ENCODE measurements around the gene KRT72. TPM values are rescaled to one million over a fixed set of nuclear protein-coding genes. Genes with fewer than 3 reads are reported as not detected.

Gene KRT72
- total and polyA plus RNA-seq, 2 experiments from 2014 or later, result not detected

DNA sequence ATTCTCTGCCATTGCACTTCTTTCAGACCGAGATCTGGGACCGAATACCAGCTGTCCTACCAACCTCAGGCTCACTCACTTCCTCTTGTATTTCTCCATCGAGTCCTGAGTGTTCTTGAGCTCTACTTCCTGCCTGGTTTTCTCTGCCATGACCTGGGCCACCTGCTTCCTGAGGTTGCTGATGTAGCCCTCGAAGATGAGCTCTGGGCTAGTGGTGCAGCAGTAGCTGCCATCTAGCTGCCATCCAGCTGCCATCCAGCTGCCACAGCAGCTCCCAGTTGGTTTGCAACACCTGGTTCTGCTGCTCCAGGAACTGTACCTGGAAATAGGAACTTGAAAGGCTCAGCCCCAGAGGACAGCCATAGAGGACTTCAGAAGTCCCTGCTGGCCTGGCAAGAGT, 32.1 kb upstream of the KRT72 start:
- Histone ChIP-seq H3K4me1 (ENCODE audit: insufficient read depth) (no peaks in the 10 kb centered on the region), H3K36me3 (ENCODE audit: insufficient read depth) (no peaks in the 10 kb centered on the region), H3K27me3 (ENCODE audit: insufficient read depth) (no peaks in the 10 kb centered on the region), H3K4me2 (no peak overlapping the region), H3K4me3 (no peak overlapping the region), H4K20me1 (replicated peaks; ENCODE audit: insufficient read depth) (no peaks in the 10 kb centered on the region), H3K79me2 (replicated peaks; ENCODE audit: insufficient read depth) (no peaks in the 10 kb centered on the region), H3K27ac (ENCODE audit: low read depth) (no peak overlapping the region), H2AFZ (no peak overlapping the region), H3F3A (replicated peaks; ENCODE audit: low read depth) (no peaks in the 10 kb centered on the region), H3K9me2 (ENCODE audit: insufficient read depth) (no peaks in the 10 kb centered on the region)
- DNase-seq (ENCODE audit: low spot score) (no peak), ATAC-seq (no peak)
- TF ChIP-seq, protein P1, sequence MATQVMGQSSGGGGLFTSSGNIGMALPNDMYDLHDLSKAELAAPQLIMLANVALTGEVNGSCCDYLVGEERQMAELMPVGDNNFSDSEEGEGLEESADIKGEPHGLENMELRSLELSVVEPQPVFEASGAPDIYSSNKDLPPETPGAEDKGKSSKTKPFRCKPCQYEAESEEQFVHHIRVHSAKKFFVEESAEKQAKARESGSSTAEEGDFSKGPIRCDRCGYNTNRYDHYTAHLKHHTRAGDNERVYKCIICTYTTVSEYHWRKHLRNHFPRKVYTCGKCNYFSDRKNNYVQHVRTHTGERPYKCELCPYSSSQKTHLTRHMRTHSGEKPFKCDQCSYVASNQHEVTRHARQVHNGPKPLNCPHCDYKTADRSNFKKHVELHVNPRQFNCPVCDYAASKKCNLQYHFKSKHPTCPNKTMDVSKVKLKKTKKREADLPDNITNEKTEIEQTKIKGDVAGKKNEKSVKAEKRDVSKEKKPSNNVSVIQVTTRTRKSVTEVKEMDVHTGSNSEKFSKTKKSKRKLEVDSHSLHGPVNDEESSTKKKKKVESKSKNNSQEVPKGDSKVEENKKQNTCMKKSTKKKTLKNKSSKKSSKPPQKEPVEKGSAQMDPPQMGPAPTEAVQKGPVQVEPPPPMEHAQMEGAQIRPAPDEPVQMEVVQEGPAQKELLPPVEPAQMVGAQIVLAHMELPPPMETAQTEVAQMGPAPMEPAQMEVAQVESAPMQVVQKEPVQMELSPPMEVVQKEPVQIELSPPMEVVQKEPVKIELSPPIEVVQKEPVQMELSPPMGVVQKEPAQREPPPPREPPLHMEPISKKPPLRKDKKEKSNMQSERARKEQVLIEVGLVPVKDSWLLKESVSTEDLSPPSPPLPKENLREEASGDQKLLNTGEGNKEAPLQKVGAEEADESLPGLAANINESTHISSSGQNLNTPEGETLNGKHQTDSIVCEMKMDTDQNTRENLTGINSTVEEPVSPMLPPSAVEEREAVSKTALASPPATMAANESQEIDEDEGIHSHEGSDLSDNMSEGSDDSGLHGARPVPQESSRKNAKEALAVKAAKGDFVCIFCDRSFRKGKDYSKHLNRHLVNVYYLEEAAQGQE (IDR thresholded peaks at IDR 0.05; ENCODE audit: unreplicated experiment), result no peak
- TF ChIP-seq JUNB (IDR thresholded peaks at IDR 0.05; ENCODE audit: unreplicated experiment), result no peak
- TF ChIP-seq EZH2 (IDR thresholded peaks at IDR 0.05; ENCODE audit: low read depth, unreplicated experiment), result no peak
- TF ChIP-seq POLR2AphosphoS5 (IDR thresholded peaks at IDR 0.05; ENCODE audit: low read depth), result no peak
- no peak for TF ChIP-seq NANOG (IDR thresholded peaks at IDR 0.05; ENCODE audit: borderline replicate concordance)
- no peak for TF ChIP-seq STAT1 (IDR thresholded peaks at IDR 0.05; ENCODE audit: unreplicated experiment)
- TF ChIP-seq CREB1 (CRISPR knock-in tag; IDR thresholded peaks at IDR 0.05; ENCODE audit: low read depth), result no peak
- TF ChIP-seq EZH2phosphoT487 (IDR thresholded peaks at IDR 0.05; ENCODE audit: unreplicated experiment), result no peak
- TF ChIP-seq, protein P2, sequence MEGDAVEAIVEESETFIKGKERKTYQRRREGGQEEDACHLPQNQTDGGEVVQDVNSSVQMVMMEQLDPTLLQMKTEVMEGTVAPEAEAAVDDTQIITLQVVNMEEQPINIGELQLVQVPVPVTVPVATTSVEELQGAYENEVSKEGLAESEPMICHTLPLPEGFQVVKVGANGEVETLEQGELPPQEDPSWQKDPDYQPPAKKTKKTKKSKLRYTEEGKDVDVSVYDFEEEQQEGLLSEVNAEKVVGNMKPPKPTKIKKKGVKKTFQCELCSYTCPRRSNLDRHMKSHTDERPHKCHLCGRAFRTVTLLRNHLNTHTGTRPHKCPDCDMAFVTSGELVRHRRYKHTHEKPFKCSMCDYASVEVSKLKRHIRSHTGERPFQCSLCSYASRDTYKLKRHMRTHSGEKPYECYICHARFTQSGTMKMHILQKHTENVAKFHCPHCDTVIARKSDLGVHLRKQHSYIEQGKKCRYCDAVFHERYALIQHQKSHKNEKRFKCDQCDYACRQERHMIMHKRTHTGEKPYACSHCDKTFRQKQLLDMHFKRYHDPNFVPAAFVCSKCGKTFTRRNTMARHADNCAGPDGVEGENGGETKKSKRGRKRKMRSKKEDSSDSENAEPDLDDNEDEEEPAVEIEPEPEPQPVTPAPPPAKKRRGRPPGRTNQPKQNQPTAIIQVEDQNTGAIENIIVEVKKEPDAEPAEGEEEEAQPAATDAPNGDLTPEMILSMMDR (conservative IDR thresholded peaks at IDR 0.05; ENCODE audit: low read depth in 2 of 2), result no peak
- TF ChIP-seq, protein P3, sequence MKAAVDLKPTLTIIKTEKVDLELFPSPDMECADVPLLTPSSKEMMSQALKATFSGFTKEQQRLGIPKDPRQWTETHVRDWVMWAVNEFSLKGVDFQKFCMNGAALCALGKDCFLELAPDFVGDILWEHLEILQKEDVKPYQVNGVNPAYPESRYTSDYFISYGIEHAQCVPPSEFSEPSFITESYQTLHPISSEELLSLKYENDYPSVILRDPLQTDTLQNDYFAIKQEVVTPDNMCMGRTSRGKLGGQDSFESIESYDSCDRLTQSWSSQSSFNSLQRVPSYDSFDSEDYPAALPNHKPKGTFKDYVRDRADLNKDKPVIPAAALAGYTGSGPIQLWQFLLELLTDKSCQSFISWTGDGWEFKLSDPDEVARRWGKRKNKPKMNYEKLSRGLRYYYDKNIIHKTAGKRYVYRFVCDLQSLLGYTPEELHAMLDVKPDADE (IDR thresholded peaks at IDR 0.05), result no peak
- no peak for TF ChIP-seq ZNF331 (CRISPR knock-in tag; IDR thresholded peaks at IDR 0.05; ENCODE audit: low read depth)
- no peak for TF ChIP-seq ZNF114 (CRISPR knock-in tag; IDR thresholded peaks at IDR 0.05)
- TF ChIP-seq, protein P4, sequence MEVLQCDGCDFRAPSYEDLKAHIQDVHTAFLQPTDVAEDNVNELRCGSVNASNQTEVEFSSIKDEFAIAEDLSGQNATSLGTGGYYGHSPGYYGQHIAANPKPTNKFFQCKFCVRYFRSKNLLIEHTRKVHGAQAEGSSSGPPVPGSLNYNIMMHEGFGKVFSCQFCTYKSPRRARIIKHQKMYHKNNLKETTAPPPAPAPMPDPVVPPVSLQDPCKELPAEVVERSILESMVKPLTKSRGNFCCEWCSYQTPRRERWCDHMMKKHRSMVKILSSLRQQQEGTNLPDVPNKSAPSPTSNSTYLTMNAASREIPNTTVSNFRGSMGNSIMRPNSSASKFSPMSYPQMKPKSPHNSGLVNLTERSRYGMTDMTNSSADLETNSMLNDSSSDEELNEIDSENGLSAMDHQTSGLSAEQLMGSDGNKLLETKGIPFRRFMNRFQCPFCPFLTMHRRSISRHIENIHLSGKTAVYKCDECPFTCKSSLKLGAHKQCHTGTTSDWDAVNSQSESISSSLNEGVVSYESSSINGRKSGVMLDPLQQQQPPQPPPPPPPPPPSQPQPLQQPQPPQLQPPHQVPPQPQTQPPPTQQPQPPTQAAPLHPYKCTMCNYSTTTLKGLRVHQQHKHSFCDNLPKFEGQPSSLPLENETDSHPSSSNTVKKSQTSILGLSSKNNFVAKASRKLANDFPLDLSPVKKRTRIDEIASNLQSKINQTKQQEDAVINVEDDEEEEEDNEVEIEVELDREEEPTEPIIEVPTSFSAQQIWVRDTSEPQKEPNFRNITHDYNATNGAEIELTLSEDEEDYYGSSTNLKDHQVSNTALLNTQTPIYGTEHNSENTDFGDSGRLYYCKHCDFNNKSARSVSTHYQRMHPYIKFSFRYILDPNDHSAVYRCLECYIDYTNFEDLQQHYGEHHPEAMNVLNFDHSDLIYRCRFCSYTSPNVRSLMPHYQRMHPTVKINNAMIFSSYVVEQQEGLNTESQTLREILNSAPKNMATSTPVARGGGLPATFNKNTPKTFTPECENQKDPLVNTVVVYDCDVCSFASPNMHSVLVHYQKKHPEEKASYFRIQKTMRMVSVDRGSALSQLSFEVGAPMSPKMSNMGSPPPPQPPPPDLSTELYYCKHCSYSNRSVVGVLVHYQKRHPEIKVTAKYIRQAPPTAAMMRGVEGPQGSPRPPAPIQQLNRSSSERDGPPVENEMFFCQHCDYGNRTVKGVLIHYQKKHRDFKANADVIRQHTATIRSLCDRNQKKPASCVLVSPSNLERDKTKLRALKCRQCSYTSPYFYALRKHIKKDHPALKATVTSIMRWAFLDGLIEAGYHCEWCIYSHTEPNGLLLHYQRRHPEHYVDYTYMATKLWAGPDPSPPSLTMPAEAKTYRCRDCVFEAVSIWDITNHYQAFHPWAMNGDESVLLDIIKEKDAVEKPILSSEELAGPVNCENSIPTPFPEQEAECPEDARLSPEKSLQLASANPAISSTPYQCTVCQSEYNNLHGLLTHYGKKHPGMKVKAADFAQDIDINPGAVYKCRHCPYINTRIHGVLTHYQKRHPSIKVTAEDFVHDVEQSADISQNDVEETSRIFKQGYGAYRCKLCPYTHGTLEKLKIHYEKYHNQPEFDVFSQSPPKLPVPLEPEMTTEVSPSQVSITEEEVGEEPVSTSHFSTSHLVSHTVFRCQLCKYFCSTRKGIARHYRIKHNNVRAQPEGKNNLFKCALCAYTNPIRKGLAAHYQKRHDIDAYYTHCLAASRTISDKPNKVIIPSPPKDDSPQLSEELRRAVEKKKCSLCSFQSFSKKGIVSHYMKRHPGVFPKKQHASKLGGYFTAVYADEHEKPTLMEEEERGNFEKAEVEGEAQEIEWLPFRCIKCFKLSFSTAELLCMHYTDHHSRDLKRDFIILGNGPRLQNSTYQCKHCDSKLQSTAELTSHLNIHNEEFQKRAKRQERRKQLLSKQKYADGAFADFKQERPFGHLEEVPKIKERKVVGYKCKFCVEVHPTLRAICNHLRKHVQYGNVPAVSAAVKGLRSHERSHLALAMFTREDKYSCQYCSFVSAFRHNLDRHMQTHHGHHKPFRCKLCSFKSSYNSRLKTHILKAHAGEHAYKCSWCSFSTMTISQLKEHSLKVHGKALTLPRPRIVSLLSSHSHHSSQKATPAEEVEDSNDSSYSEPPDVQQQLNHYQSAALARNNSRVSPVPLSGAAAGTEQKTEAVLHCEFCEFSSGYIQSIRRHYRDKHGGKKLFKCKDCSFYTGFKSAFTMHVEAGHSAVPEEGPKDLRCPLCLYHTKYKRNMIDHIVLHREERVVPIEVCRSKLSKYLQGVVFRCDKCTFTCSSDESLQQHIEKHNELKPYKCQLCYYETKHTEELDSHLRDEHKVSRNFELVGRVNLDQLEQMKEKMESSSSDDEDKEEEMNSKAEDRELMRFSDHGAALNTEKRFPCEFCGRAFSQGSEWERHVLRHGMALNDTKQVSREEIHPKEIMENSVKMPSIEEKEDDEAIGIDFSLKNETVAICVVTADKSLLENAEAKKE (CRISPR knock-in tag; IDR thresholded peaks at IDR 0.05), result no peak
- H3K27me3 Mint-ChIP-seq (ENCODE audit: insufficient read depth, low read depth, poor library complexity), result peaks cover 2% of the 10 kb centered on the region
- H3K27ac Mint-ChIP-seq, result no peak overlapping the region
- no peaks in the 10 kb centered on the region for H3K36me3 Mint-ChIP-seq (ENCODE audit: low read depth)
- no peak overlapping the region for H3K4me3 Mint-ChIP-seq
- H3K4me1 Mint-ChIP-seq, result no peaks in the 10 kb centered on the region; the same call in 2 of the 3 replicates
- no peaks in the 10 kb centered on the region for H3K9me3 Mint-ChIP-seq

Data from GM23338 (cell line).